IMR-90 (cell line): ENCODE data around the gene NDFIP2. TPM values are rescaled to one million over a fixed set of nuclear protein-coding genes. Genes with fewer than 3 reads are reported as not detected.

Experiments used
- ATAC-seq: fragments of 200-7000 bp; cut with Tn5 transposase; 2 replicates; pipeline ENCODE4 v1.9.1; 2020; ENCODE audit warnings: low read depth, mild to moderate bottlenecking, moderate library complexity
- BruUV-seq: library from RNA; stranded (reverse); fragments of 400-500 nt; replicated peaks from 2 replicates; lab custom pipeline; 2021; lab: Mats Ljungman, UMichigan
- CTCF ChIA-PET: fragments of 300-600 bp; formaldehyde crosslinking; extraction: SDS; loops from one replicate; lab custom pipeline; 2021; ENCODE audit warnings: antibody characterized with exemption; lab: Yijun Ruan, JAX
- POLR2A ChIA-PET: fragments of 300-600 bp; sonication (Branson Sonifier 250); formaldehyde crosslinking; loops from one replicate; lab custom pipeline; 2022; ENCODE audit warnings: antibody characterized with exemption; ENCODE audit not compliant: unreplicated experiment; lab: Charles Lee
- DNase-seq: peaks from one replicate; pipeline ENCODE4 v3.0.0; 2013
- H2AFZ ChIP-seq: replicated peaks from 2 replicates; pipeline ENCODE3; 2013; ENCODE audit warnings: low read length, mild to moderate bottlenecking; ENCODE audit not compliant: poor library complexity
- H2AK5ac ChIP-seq: 2 replicates; pipeline ENCODE4 v1.6.1; 2013; ENCODE audit warnings: low read depth, low read length, inconsistent platforms
- H2AK9ac ChIP-seq: replicated peaks from 2 replicates; pipeline ENCODE3; 2013; ENCODE audit warnings: mild to moderate bottlenecking, low read depth, low read length, moderate library complexity; ENCODE audit not compliant: poor library complexity
- H2BK120ac ChIP-seq: 2 replicates; pipeline ENCODE4 v1.6.1; 2013; ENCODE audit warnings: low read depth, low read length, inconsistent platforms
- H2BK15ac ChIP-seq: 3 replicates; pipeline ENCODE4 v1.6.1; 2013; ENCODE audit warnings: low read depth, low read length, inconsistent platforms
- H2BK20ac ChIP-seq: 2 replicates; pipeline ENCODE4 v1.6.1; 2013; ENCODE audit warnings: low read depth, mild to moderate bottlenecking, inconsistent platforms, low read length, moderate library complexity
- H2BK5ac ChIP-seq: 2 replicates; pipeline ENCODE4 v1.6.1; 2013; ENCODE audit warnings: mild to moderate bottlenecking, low read depth, low read length, inconsistent platforms; ENCODE audit not compliant: poor library complexity, severe bottlenecking
- H3K14ac ChIP-seq: replicated peaks from 2 replicates; pipeline ENCODE4 v1.6.1; 2013; ENCODE audit warnings: low read depth, low read length, inconsistent platforms
- H3K18ac ChIP-seq: 2 replicates; pipeline ENCODE4 v1.6.1; 2013; ENCODE audit warnings: low read depth, low read length, control low read depth
- H3K23ac ChIP-seq: 2 replicates; pipeline ENCODE4 v1.6.1; 2013; ENCODE audit warnings: low read depth, low read length, inconsistent platforms
- H3K27ac ChIP-seq: 2 replicates; pipeline ENCODE4 v1.5.1; 2013; ENCODE audit warnings: mild to moderate bottlenecking, control low read depth, low read length; ENCODE audit not compliant: insufficient read depth
- H3K27me3 ChIP-seq: 2 replicates; pipeline ENCODE4 v1.6.1; 2013; ENCODE audit warnings: low read length; ENCODE audit not compliant: control insufficient read depth, insufficient read depth
- H3K36me3 ChIP-seq: 2 replicates; pipeline ENCODE4 v1.6.1; 2013; ENCODE audit warnings: low read length, mixed read lengths; ENCODE audit not compliant: control insufficient read depth, insufficient read depth
- H3K4ac ChIP-seq: 2 replicates; pipeline ENCODE4 v1.6.1; 2013; ENCODE audit warnings: low read depth, low read length, inconsistent platforms
- H3K4me1 ChIP-seq: 2 replicates; pipeline ENCODE4 v1.6.1; 2013; ENCODE audit warnings: low read length, mixed read lengths; ENCODE audit not compliant: control insufficient read depth, insufficient read depth
- H3K4me2 ChIP-seq: 2 replicates; pipeline ENCODE4 v1.6.1; 2013; ENCODE audit warnings: low read depth, mild to moderate bottlenecking, control low read depth, low read length, moderate library complexity
- H3K4me3 ChIP-seq: 2 replicates; pipeline ENCODE4 v1.5.1; 2013; ENCODE audit warnings: low read depth, mild to moderate bottlenecking, control low read depth, low read length, moderate library complexity; ENCODE audit not compliant: insufficient read depth
- H3K56ac ChIP-seq: 2 replicates; pipeline ENCODE4 v1.6.1; 2013; ENCODE audit warnings: low read length, inconsistent platforms; ENCODE audit not compliant: insufficient read depth; ENCODE audit errors: extremely low read depth
- H3K79me1 ChIP-seq, 2 experiments: 2 replicates each; pipeline ENCODE4 v1.6.1; 2013; ENCODE audit warnings: low read length in 2 of 2, inconsistent platforms in 1 of 2, low read depth in 1 of 2
- H3K9ac ChIP-seq: 2 replicates; pipeline ENCODE4 v1.6.1; 2013; ENCODE audit warnings: low read depth, low read length, control low read depth
- H3K9me1 ChIP-seq: 2 replicates; pipeline ENCODE4 v1.6.1; 2013; ENCODE audit warnings: low read length, inconsistent platforms; ENCODE audit not compliant: insufficient read depth
- H3K9me3 ChIP-seq: 2 replicates; pipeline ENCODE4 v1.6.1; 2013; ENCODE audit warnings: low read length; ENCODE audit not compliant: control insufficient read depth, insufficient read depth
- H4K20me1 ChIP-seq: 2 replicates; pipeline ENCODE4 v1.6.1; 2013; ENCODE audit warnings: low read length, inconsistent platforms; ENCODE audit not compliant: insufficient read depth
- H4K5ac ChIP-seq: 2 replicates; pipeline ENCODE4 v1.6.1; 2013; ENCODE audit warnings: mild to moderate bottlenecking, low read depth, low read length, control low read depth
- H4K8ac ChIP-seq, 2 experiments: 2 replicates each; pipeline ENCODE4 v1.6.1; 2013; ENCODE audit warnings: low read depth in 2 of 2, low read length in 2 of 2, control low read depth in 1 of 2, inconsistent platforms in 1 of 2
- H4K91ac ChIP-seq: 2 replicates; pipeline ENCODE4 v1.6.1; 2013; ENCODE audit warnings: low read depth, low read length, inconsistent platforms; ENCODE audit not compliant: insufficient read depth
- BHLHE40 ChIP-seq: fragments of 150-350 bp; IDR thresholded peaks from 2 replicates; pipeline ENCODE4 v1.6.1; 2016; ENCODE audit warnings: mild to moderate bottlenecking, low read depth, low read length
- CHD1 ChIP-seq: IDR thresholded peaks from 2 replicates; pipeline ENCODE4 v1.6.1; 2012; ENCODE audit warnings: low read depth, low read length, improper control_type of control experiment
- ELK1 ChIP-seq: fragments of 150-350 bp; IDR thresholded peaks from 2 replicates; pipeline ENCODE4 v1.6.1; 2016; ENCODE audit warnings: low read depth, mild to moderate bottlenecking, low read length, moderate library complexity, borderline replicate concordance
- MAZ ChIP-seq: IDR thresholded peaks from 2 replicates; pipeline ENCODE4 v1.6.1; 2012; ENCODE audit warnings: low read depth, mild to moderate bottlenecking, low read length, improper control_type of control experiment, moderate library complexity, borderline replicate concordance
- NFE2L2 ChIP-seq: fragments of 150-350 bp; IDR thresholded peaks from 2 replicates; pipeline ENCODE4 v1.6.1; 2016; ENCODE audit warnings: low read depth, mild to moderate bottlenecking, low read length
- POLR2A ChIP-seq: IDR thresholded peaks from 2 replicates; pipeline ENCODE4 v1.6.1; 2012; ENCODE audit warnings: mild to moderate bottlenecking, low read depth, low read length
- RAD21 ChIP-seq: IDR thresholded peaks from 2 replicates; pipeline ENCODE4 v1.6.1; 2012; ENCODE audit warnings: low read length, improper control_type of control experiment
- RCOR1 ChIP-seq: IDR thresholded peaks from 2 replicates; pipeline ENCODE4 v1.6.1; 2012; ENCODE audit warnings: mild to moderate bottlenecking, low read length, improper control_type of control experiment; ENCODE audit not compliant: insufficient replicate concordance
- RFX5 ChIP-seq: IDR thresholded peaks from 2 replicates; pipeline ENCODE4 v1.8.0; 2012; ENCODE audit warnings: low read depth, mild to moderate bottlenecking, low read length, moderate library complexity
- USF2 ChIP-seq: fragments of 150-350 bp; IDR thresholded peaks from 2 replicates; pipeline ENCODE4 v1.6.1; 2017; ENCODE audit warnings: mild to moderate bottlenecking, antibody characterized with exemption, low read length, low read depth
- WGBS, 2 experiments: methylation state at CpG; one replicate each; pipeline versions ENCODE4 v1.1.5 to v1.1.7; 2013; ENCODE audit warnings: missing lambda C conversion rate in 2 of 2; ENCODE audit not compliant: insufficient read length in 1 of 2; ENCODE audit errors: extremely low coverage in 2 of 2; 5-methylcytosine and 5-hydroxymethylcytosine counted together
- dilution Hi-C: fragments of 300-500 bp; cut with HindIII; formaldehyde crosslinking; loops from one replicate; pipeline ENCODE4 v1.14.3; 2018; ENCODE audit warnings: low sequenced_read_pairs; ENCODE audit not compliant: unreplicated experiment
- in situ Hi-C: fragments of 300-500 bp; cut with MboI; formaldehyde crosslinking; loops from 3 replicates; pipeline ENCODE4 v1.14.3; 2019; ENCODE audit warnings: low sequenced_read_pairs, inconsistent platforms, mixed read lengths
- intact Hi-C: fragments of 100-400 bp; cut with micrococcal nuclease; formaldehyde crosslinking; loops from 2 replicates; pipeline ENCODE4 v1.10.0; 2022
- polyA plus RNA-seq, 3 experiments: library from polyadenylated mRNA; depleted of rRNA; stranded (reverse); fragments of >200 nt; gene quantifications; 2 replicates each; pipeline ENCODE4 v1.2.3, GENCODE V29; 2012; ENCODE audit warnings: low replicate concordance in 1 of 3
- total RNA-seq: library from RNA; depleted of rRNA; stranded (reverse); fragments of >200 nt; gene quantifications from 2 replicates; pipeline ENCODE4 v1.2.3, GENCODE V29; 2012

NDFIP2 gene
- total and polyA plus RNA-seq, 2 of the 4 experiments (the other 2 are of a cell fraction): 23.8 to 25.8 TPM

- no peaks in the 10 kb centered on the region for H3K27me3 ChIP-seq
- H3K4ac ChIP-seq: 0 out of 2 replicates have a peak overlapping the region, but pooled peaks have one; percentile 2
- H3K14ac ChIP-seq: 0 out of 2 replicates have a peak overlapping the region, but pooled peaks have one; percentile 17
- no peaks in the 10 kb centered on the region for H3K36me3 ChIP-seq
- ATAC-seq (peak; percentile 53; the same call in 1 of the 2 replicates), DNase-seq (peak; percentile 13)
- H2BK120ac ChIP-seq: no peak overlapping the region
- peaks cover 6% of the 10 kb centered on the region; the same call in 1 of the 2 replicates for H3K4me1 ChIP-seq
- in situ Hi-C loops (no loop called here), dilution Hi-C loops (loop anchor here (25.0 kb wide), 1 partner anchor 97 kb away; no protein-coding TSS in a partner anchor), intact Hi-C loops (loop anchor here (5.0 kb wide), 1 partner anchor 52 kb away; the partner anchor contains the start of gene NDFIP2)
- no TSS peak for BruUV-seq
- H3K18ac ChIP-seq: peak overlapping the region; percentile 50; the same call in 1 of the 2 replicates
- TF ChIP-seq ELK1: no peak
- no peak for TF ChIP-seq BHLHE40
- no peak for TF ChIP-seq CHD1
- TF ChIP-seq RAD21: no peak
- no peak for TF ChIP-seq MAZ
- no peak for TF ChIP-seq RCOR1
- TF ChIP-seq POLR2A: no peak
- TF ChIP-seq USF2: no peak
- no peak for TF ChIP-seq NFE2L2
- no peak for TF ChIP-seq RFX5
- H3K79me1 ChIP-seq: peaks cover 8 to 9% of the 10 kb centered on the region in 2 experiments; a peak in 3 of 4 replicates
- H2BK15ac ChIP-seq: no peak overlapping the region
- H2AK5ac ChIP-seq: no peak overlapping the region; the same call in 1 of the 2 replicates
- POLR2A ChIA-PET: no interaction called here
- 0 out of 2 replicates have a peak, but pooled peaks cover 4% of the 10 kb centered on the region for H3K9me1 ChIP-seq
- H3K27ac ChIP-seq: peak overlapping the region; percentile 9; the same call in 1 of the 2 replicates
- CTCF ChIA-PET: interaction anchor here (2.8 kb wide), 1 partner anchor 110 kb away, joined by 10 read pairs; no protein-coding TSS in a partner anchor
- H3K9me3 ChIP-seq: no peaks in the 10 kb centered on the region
- H2BK20ac ChIP-seq: no peak overlapping the region
- H3K4me2 ChIP-seq: peak overlapping the region; percentile 10; the same call in 1 of the 2 replicates
- H2AFZ ChIP-seq: no peak overlapping the region
- H3K56ac ChIP-seq: no peak overlapping the region
- no peak overlapping the region for H3K9ac ChIP-seq
- H4K20me1 ChIP-seq: no peaks in the 10 kb centered on the region
- no peak overlapping the region for H3K4me3 ChIP-seq
- no CpG with 5 or more reads among the region's 4 CpGs for WGBS, 2 experiments
- H4K8ac ChIP-seq: peak overlapping the region in 1 of 2 experiments; percentile 67; a peak in 1 of 4 replicates
- H4K91ac ChIP-seq: no peak overlapping the region
- H2BK5ac ChIP-seq: peak overlapping the region; percentile 34
- peak overlapping the region; percentile 42; the same call in 1 of the 2 replicates for H4K5ac ChIP-seq
- H2AK9ac ChIP-seq: no peak overlapping the region
- H3K23ac ChIP-seq: no peak overlapping the region
Observed at GRCh38 chr13:79534596-79534995, 53.6 kb downstream of the NDFIP2 start.
